Psoas muscle (tissue), 8 donors: ENCODE results near the gene DSN1. TPM values are rescaled to one million over a fixed set of nuclear protein-coding genes. Genes with fewer than 3 reads are reported as not detected.

ENCODE experiments used
- ATAC-seq, 4 donors: fragments of 200-7000 bp; cut with Tn5 transposase; one replicate each; pipeline ENCODE4 v1.9.1; 2020; ENCODE audit warnings: moderate library complexity in 3 of 4, mild to moderate bottlenecking in 2 of 4
- DNase-seq, 2 donors: peaks; one replicate each; pipeline ENCODE4 v3.0.0-alpha.2; 2020
- H3K27ac ChIP-seq: fragments of 200-600 bp; one replicate; pipeline ENCODE4 v1.8.0; 2022
- H3K27me3 ChIP-seq, 3 donors: fragments of 200-600 bp in 1 of 3; one replicate each; pipeline versions ENCODE4 v1.6.1 to v1.8.0; 2013 to 2022; ENCODE audit warnings: low read length in 2 of 3, mild to moderate bottlenecking in 2 of 3, moderate library complexity in 1 of 3; ENCODE audit not compliant: insufficient read depth in 3 of 3
- H3K36me3 ChIP-seq, 2 donors: fragments of 200-600 bp in 1 of 2; one replicate each; pipeline versions ENCODE4 v1.6.1 to v1.8.0; 2013 to 2022; ENCODE audit warnings: low read depth in 1 of 2, mild to moderate bottlenecking in 1 of 2, moderate library complexity in 1 of 2; ENCODE audit not compliant: insufficient read depth in 1 of 2
- H3K4me1 ChIP-seq: fragments of 200-600 bp; one replicate; pipeline ENCODE4 v1.8.0; 2022
- H3K4me3 ChIP-seq: fragments of 200-600 bp; one replicate; pipeline ENCODE4 v1.8.0; 2022; ENCODE audit warnings: mild to moderate bottlenecking
- H3K9me3 ChIP-seq: fragments of 200-600 bp; one replicate; pipeline ENCODE4 v1.8.0; 2022
- WGBS, 3 donors: extraction: QIAGEN DNeasy Blood & Tissue Kit; methylation state at CpG; one replicate each; pipeline versions ENCODE4 v1.1.6 to v1.1.7; 2013; 5-methylcytosine and 5-hydroxymethylcytosine counted together
- intact Hi-C, 2 donors: fragments of 100-400 bp; cut with DNase I; formaldehyde crosslinking; loops; one replicate each; pipeline versions ENCODE4 v1.11.0 to v1.14.2; 2022
- polyA plus RNA-seq, 3 donors: library from polyadenylated mRNA; stranded (reverse); fragments of 200-250 nt; gene quantifications; one replicate each; pipeline ENCODE4 v1.2.3, GENCODE V29; 2013
- total RNA-seq, 4 donors: library from RNA; stranded (reverse); fragmentation: NEBNext Ultra II Directional in 2 of 4; extraction: Animal tissue kit (Norgen Biotek cat#: 25700) in 2 of 4; gene quantifications; one replicate each; pipeline versions ENCODE4 v1.2.1 to v1.2.4, GENCODE V29; 2021 to 2023
- TF ChIP-seq, protein P1 (sequence below): fragments of 200-600 bp; IDR thresholded peaks from one replicate; pipeline ENCODE4 v1.8.0; 2022; ENCODE audit warnings: antibody characterized with exemption
- donor health status: healthy with polysubstance abuse.
- donor health status: DM: no; HTN: no; CAD: no; lungs with moderate emphysema.
- donor health status: Bipolar disorder and iron deficiency.
- donor health status: healthy.
- donor health status: DM: yes; HTN: yes; CAD: no.
- donor health status: DM: no; HTN: no; CAD: no.
- donor health status: DM: no; HTN: no; CAD: no.
- donor health status: DM: yes; HTN: yes; CAD: no.

Gene DSN1
- total and polyA plus RNA-seq, 7 donors = 1.7 to 8.3 (median 3.0) TPM

DNA sequence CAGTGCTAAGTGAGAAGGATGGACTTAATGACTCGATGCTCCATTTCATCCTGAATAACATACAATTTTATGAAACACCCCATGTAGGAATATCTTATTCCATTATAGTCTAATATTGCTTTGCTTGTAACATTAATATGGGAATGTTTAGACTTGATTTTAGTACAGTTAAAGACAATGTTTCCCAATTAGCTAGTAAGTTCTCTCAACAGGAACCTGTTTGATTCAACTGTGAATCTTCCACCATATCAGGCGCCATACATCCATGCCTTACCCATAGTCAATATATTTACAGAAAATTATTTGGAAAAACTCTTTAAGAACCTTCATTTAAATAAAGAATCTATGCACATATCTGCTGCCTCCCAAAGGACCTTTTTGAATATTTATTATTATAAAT is 31.0 kb downstream of the DSN1 start:
- H3K27me3 ChIP-seq = no peaks in the 10 kb centered on the region
- ATAC-seq (no peak), DNase-seq (no peak)
- H3K9me3 ChIP-seq = no peaks in the 10 kb centered on the region
- no peaks in the 10 kb centered on the region for H3K36me3 ChIP-seq
- H3K27ac ChIP-seq = peak overlapping the region; percentile 23
- intact Hi-C loops = no loop called here
- peaks cover 34% of the 10 kb centered on the region for H3K4me1 ChIP-seq
- TF ChIP-seq, protein P1, sequence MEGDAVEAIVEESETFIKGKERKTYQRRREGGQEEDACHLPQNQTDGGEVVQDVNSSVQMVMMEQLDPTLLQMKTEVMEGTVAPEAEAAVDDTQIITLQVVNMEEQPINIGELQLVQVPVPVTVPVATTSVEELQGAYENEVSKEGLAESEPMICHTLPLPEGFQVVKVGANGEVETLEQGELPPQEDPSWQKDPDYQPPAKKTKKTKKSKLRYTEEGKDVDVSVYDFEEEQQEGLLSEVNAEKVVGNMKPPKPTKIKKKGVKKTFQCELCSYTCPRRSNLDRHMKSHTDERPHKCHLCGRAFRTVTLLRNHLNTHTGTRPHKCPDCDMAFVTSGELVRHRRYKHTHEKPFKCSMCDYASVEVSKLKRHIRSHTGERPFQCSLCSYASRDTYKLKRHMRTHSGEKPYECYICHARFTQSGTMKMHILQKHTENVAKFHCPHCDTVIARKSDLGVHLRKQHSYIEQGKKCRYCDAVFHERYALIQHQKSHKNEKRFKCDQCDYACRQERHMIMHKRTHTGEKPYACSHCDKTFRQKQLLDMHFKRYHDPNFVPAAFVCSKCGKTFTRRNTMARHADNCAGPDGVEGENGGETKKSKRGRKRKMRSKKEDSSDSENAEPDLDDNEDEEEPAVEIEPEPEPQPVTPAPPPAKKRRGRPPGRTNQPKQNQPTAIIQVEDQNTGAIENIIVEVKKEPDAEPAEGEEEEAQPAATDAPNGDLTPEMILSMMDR = no peak
- H3K4me3 ChIP-seq = no peak overlapping the region
- 89 to 96% (median 93%) methylated on average over 2 of the region's 2 CpGs for WGBS, 3 donors

- Histone ChIP-seq H3K4me3 (no peak overlapping the region), H3K27me3 (no peaks in the 10 kb centered on the region), H3K9me3 (no peaks in the 10 kb centered on the region), H3K4me1 (peaks cover 42% of the 10 kb centered on the region), H3K27ac (peak overlapping the region; percentile 23), H3K36me3 (no peaks in the 10 kb centered on the region)
- TF ChIP-seq, protein P1 = no peak
- 63 to 72% (median 65%) methylated on average over 4 of the region's 4 CpGs for WGBS, 3 donors
- no peak for DNase-seq
- intact Hi-C loops = no loop called here
- ATAC-seq = no peak
These were observed 32.5 kb downstream of the DSN1 start for GRCh38 chr20:36741072-36741471.

DNA sequence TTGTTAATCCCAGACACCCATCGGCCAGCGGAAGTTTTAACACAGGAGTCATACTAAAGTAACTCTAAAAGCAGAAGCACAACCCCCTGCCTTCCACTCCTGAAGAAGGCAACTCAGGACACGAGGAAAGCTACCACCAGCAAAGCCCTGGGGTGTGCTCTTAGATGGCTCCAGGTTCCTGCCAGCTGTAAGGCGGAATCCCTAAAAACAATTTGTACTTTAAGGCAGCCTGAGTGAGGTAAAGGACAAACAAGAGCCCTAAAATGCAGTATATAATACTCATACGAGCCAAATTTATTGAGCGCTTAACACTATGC is 36.4 kb downstream of the DSN1 start:
- Histone ChIP-seq H3K27me3 (no peaks in the 10 kb centered on the region), H3K9me3 (no peaks in the 10 kb centered on the region), H3K4me3 (no peak overlapping the region), H3K27ac (peak overlapping the region; percentile 71), H3K4me1 (peaks cover 37% of the 10 kb centered on the region), H3K36me3 (no peaks in the 10 kb centered on the region)
- intact Hi-C loops = no loop called here
- 42 to 63% (median 45%) methylated on average over 6 of the region's 6 CpGs for WGBS, 3 donors
- DNase-seq (no peak), ATAC-seq (peak in 3 of 4 donors; percentile 20 to 75 (median 52))
- TF ChIP-seq, protein P1 = no peak

DNA sequence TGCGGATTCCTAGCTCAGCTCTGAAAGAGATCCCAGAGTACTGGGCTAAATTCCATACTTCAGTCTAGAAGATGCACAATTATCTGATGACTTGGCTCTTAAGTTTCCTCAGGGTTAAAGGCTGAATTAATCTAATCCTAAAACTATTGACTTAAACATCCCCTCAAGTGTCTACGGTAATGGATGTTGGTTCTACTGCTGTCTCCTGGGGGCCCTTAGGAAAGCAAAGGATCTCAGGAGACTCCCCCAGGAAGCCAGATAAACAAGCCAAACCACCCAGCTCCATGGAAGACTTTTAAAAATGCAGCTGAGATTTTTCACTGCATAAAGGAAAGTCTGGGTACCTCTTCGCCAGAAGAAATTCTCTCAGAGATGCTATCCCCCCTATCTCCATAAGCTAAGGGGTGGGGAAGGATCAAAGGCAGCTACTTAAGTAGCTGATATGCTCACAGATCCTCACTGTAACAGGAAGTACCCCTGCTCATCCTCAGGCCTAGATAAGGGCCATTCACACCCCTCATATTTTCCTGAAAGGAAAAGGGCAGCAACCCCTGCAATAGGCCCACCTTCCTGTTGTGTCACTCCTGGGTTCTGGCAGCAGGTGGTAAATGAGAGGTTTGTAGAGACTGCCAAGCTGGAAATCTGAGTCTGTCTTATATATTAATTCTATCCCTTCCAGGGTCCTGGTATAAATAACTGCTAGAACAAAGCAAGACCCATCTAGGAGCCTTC is 36.9 kb downstream of the DSN1 start:
- Histone ChIP-seq H3K27me3 (no peaks in the 10 kb centered on the region), H3K27ac (peak overlapping the region; percentile 71), H3K4me1 (peaks cover 32% of the 10 kb centered on the region), H3K4me3 (no peak overlapping the region), H3K36me3 (no peaks in the 10 kb centered on the region), H3K9me3 (no peaks in the 10 kb centered on the region)
- ATAC-seq = peak in 3 of 4 donors; percentile 23 to 50 (median 45)
- intact Hi-C loops = no loop called here
- WGBS, 3 donors = 68 to 82% (median 73%) methylated on average over 3 of the region's 3 CpGs
- no peak for DNase-seq
- TF ChIP-seq, protein P1 = no peak

GRCh38 chr20:36732456-36732855 is 41.1 kb downstream of the DSN1 start:
- no peak overlapping the region for H3K4me3 ChIP-seq
- H3K27ac ChIP-seq = no peak overlapping the region
- ATAC-seq = no peak
- no peaks in the 10 kb centered on the region for H3K27me3 ChIP-seq
- intact Hi-C loops = no loop called here
- H3K36me3 ChIP-seq = no peaks in the 10 kb centered on the region
- H3K4me1 ChIP-seq = peaks cover 31% of the 10 kb centered on the region
- no peaks in the 10 kb centered on the region for H3K9me3 ChIP-seq
- no peak for DNase-seq
- TF ChIP-seq, protein P1 = no peak
- 100% methylated on average over 1 of the region's 1 CpG for WGBS, 3 donors
